Testis (tissue), 3 donors: Measurements from ENCODE around the gene ANAPC2. TPM values are rescaled to one million over a fixed set of nuclear protein-coding genes. Genes with fewer than 3 reads are reported as not detected.

Experiments used
- DNase-seq: peaks from one replicate; pipeline ENCODE4 v3.0.0-alpha.2; 2019
- H3K27ac ChIP-seq, 2 donors: fragments of 200-600 bp; sonication (generic); one replicate each; pipeline ENCODE4 v1.5.1; 2019
- H3K27me3 ChIP-seq: fragments of 200-600 bp; sonication (generic); one replicate; pipeline ENCODE4 v1.5.1; 2019
- H3K36me3 ChIP-seq: fragments of 200-600 bp; sonication (generic); one replicate; pipeline ENCODE4 v1.5.1; 2017; ENCODE audit warnings: low read depth; ENCODE audit errors: missing control alignments
- H3K4me1 ChIP-seq: fragments of 200-600 bp; sonication (generic); one replicate; pipeline ENCODE4 v1.5.1; 2019
- H3K4me3 ChIP-seq, 2 donors: fragments of 200-600 bp; sonication (generic); one replicate each; pipeline ENCODE4 v1.5.1; 2017 to 2019
- H3K9me3 ChIP-seq: fragments of 200-600 bp; sonication (generic); one replicate; pipeline ENCODE4 v1.5.1; 2017
- POLR2A ChIP-seq: fragments of 450-650 bp; IDR thresholded peaks from one replicate; pipeline ENCODE4 v1.6.1; 2017; ENCODE audit warnings: antibody characterized with exemption, mild to moderate bottlenecking, moderate library complexity
- WGBS, 2 donors: methylation state at CpG; one replicate each; pipeline ENCODE4 v1.1.5; 2018; 5-methylcytosine and 5-hydroxymethylcytosine counted together
- intact Hi-C: fragments of 100-400 bp; cut with DNase I; formaldehyde crosslinking; loops from one replicate; pipeline ENCODE4 v1.15.1; 2023; ENCODE audit warnings: low total_unique reads
- polyA plus RNA-seq: library from polyadenylated mRNA; stranded (reverse); fragments of 350-450 nt; fragmentation: Illumina TruSeq; extraction: RNeasy Lipid Tissue Mini Kit (QIAGEN cat#74804); gene quantifications from one replicate; pipeline ENCODE4 v1.2.3, GENCODE V29; 2014; ENCODE audit warnings: low read depth, low replicate concordance; ENCODE audit not compliant: insufficient read depth
- total RNA-seq, 2 donors: library from RNA; depleted of rRNA; stranded (reverse); fragments of >200 nt; gene quantifications; one replicate each; pipeline ENCODE4 v1.2.3, GENCODE V29; 2016
- TF ChIP-seq, protein P1 (sequence below), 3 experiments: fragments of 450-650 bp in 2 of 3; fragments of 200-600 bp in 1 of 3; sonication (generic) in 1 of 3; IDR thresholded peaks; one replicate each; pipeline ENCODE4 v1.5.1; 2016 to 2019; ENCODE audit warnings: antibody characterized with exemption in 3 of 3, mild to moderate bottlenecking in 2 of 3, moderate library complexity in 1 of 3

ANAPC2 gene
- total and polyA plus RNA-seq, 3 donors from 2014 or later, result 80.6 to 98.5 (median 91.0) TPM

DNA sequence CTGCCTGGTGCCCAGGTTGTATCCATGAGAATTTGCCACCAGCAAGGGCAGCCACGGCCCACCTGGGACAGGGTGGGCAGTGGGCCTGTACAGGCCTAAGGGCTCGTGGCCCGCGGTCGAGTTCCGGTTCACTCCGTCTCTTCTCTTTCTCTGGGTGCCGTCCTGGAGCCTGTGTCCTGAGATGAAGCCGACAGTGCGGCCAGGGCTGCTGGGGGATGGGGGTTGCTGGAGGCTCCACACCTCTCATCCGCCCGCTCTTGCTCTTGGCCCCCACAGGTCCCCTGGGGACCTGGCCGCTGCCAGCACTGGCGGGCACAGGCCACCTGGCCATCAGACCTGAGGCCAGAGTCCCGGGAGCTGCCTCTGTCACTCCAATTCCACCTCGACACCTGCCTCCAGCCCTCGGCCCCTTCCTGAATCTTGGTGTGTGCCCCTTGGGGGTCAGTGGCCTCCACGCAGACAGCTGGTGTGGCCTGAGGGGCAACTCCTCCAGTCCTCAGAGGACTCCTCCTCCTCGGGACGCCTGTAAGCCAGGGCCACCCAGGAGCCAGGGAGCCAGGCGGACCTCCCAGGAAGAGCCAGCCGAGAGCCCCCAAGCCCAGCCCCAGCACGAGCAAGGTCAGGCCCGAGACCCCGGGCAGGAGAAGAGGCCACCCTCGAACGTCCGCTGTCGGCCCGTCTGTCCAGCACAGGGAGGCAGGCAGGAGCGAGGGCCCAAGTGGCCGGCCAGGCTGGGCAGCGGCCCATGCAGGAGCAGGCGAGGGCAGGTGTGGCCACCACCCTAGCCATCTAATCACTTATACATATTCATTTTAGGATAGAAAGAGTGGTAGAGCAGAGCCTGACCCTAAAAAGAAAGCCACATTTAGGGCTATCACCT is 23.8 kb downstream of the ANAPC2 start:
- DNase-seq, result no peak
- TF ChIP-seq POLR2A, result no peak
- TF ChIP-seq, protein P1, sequence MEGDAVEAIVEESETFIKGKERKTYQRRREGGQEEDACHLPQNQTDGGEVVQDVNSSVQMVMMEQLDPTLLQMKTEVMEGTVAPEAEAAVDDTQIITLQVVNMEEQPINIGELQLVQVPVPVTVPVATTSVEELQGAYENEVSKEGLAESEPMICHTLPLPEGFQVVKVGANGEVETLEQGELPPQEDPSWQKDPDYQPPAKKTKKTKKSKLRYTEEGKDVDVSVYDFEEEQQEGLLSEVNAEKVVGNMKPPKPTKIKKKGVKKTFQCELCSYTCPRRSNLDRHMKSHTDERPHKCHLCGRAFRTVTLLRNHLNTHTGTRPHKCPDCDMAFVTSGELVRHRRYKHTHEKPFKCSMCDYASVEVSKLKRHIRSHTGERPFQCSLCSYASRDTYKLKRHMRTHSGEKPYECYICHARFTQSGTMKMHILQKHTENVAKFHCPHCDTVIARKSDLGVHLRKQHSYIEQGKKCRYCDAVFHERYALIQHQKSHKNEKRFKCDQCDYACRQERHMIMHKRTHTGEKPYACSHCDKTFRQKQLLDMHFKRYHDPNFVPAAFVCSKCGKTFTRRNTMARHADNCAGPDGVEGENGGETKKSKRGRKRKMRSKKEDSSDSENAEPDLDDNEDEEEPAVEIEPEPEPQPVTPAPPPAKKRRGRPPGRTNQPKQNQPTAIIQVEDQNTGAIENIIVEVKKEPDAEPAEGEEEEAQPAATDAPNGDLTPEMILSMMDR (IDR thresholded peaks at IDR 0.05), result no peak
- Histone ChIP-seq H3K27me3 (no peaks in the 10 kb centered on the region), H3K9me3 (no peaks in the 10 kb centered on the region), H3K27ac (no peak overlapping the region), H3K4me3 (no peak overlapping the region), H3K36me3 (no peaks in the 10 kb centered on the region), H3K4me1 (peaks cover 21% of the 10 kb centered on the region)
- intact Hi-C loops, result no loop called here
- 67 to 80% methylated on average over 2 to 34 of the region's 34 CpGs for WGBS, 2 donors

DNA sequence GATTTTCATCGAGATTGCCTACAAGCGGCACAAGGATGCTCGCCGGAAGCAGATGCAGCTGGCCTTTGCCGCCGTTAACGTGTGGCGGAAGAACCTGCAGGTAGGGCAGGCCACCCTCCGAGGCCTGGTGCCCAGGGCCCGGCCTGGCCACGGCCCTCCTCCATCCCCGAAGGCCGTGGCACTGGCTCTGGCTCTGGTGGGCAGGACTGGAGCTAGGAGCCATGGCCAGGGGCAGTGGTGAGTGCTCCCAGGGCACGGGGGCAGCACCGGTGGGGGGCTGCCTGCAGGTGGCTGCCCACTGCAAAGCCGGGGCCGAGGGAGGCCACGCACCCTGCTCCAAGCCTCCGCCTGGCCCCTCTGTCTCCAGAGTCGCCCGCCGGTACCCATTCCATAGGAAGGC is 24.6 kb downstream of the ANAPC2 start:
- WGBS, 2 donors, result 71 to 79% methylated on average over 6 to 22 of the region's 22 CpGs
- TF ChIP-seq POLR2A, result no peak
- TF ChIP-seq, protein P1 (IDR thresholded peaks at IDR 0.05), result no peak
- Histone ChIP-seq H3K4me3 (no peak overlapping the region), H3K27ac (no peak overlapping the region), H3K36me3 (no peaks in the 10 kb centered on the region), H3K4me1 (peaks cover 21% of the 10 kb centered on the region), H3K27me3 (no peaks in the 10 kb centered on the region), H3K9me3 (no peaks in the 10 kb centered on the region)
- DNase-seq, result no peak
- intact Hi-C loops, result no loop called here

DNA sequence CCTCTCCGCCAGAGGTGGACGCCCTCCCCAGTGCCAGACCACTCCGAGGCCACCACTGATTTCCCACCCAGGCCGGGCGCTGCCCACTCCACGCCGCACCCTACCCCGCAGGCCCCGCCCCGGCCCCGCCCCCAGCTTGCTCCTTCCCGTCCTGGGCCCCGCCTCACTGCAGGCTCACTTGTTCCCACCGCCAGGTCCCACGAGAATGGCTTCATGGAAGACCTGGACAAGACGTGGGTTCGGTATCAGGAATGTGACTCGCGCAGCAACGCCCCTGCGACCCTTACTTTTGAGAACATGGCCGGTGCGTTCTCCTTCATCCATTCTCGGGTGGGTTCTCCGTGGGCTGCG is 25.0 kb downstream of the ANAPC2 start:
- no peaks in the 10 kb centered on the region for H3K27me3 ChIP-seq

DNA sequence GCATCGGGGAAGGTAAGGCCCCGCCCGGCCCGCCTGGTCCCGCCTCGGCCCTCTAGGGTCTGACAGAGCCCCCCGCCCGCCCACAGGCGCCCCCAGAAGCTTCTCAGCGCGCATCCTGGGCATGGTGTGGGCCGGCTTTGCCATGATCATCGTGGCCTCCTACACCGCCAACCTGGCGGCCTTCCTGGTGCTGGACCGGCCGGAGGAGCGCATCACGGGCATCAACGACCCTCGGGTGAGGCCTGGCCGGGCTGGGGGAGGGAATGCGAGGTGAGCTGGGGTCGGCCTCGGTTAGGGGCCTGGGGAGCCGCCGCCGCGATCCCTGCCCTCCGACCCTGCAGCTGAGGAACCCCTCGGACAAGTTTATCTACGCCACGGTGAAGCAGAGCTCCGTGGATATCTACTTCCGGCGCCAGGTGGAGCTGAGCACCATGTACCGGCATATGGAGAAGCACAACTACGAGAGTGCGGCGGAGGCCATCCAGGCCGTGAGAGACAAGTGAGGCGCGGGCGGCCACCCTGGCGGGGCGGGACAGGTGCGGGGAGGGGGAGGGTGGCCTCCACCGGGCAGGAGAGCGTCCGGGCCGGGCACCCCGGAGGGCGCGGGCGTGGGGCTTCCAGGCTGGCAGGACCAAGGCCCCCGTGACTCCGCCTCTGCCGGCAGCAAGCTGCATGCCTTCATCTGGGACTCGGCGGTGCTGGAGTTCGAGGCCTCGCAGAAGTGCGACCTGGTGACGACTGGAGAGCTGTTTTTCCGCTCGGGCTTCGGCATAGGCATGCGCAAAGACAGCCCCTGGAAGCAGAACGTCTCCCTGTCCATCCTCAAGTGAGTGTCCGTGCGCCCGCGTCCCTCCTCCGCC is 25.6 kb downstream of the ANAPC2 start:
- no peak for TF ChIP-seq POLR2A
- TF ChIP-seq, protein P1 (IDR thresholded peaks at IDR 0.05), result no peak
- H3K4me1 ChIP-seq, result peaks cover 13% of the 10 kb centered on the region
- peak overlapping the region in 1 of 2 donors; percentile 24 for H3K4me3 ChIP-seq
- WGBS, 2 donors, result 5 to 6% methylated on average over 7 to 56 of the region's 74 CpGs
- DNase-seq, result peak; percentile 50
- intact Hi-C loops, result no loop called here
- H3K9me3 ChIP-seq, result no peaks in the 10 kb centered on the region
- H3K27ac ChIP-seq, result no peak overlapping the region
- no peaks in the 10 kb centered on the region for H3K36me3 ChIP-seq
- H3K27me3 ChIP-seq, result no peaks in the 10 kb centered on the region

More for the DNA sequence above, 25.0 kb downstream of the ANAPC2 start:
- no peak overlapping the region for H3K27ac ChIP-seq
- H3K36me3 ChIP-seq, result no peaks in the 10 kb centered on the region
- DNase-seq, result no peak
- whole genome bisulfite sequencing, 2 donors, result 11 to 25% methylated on average over 15 to 25 of the region's 26 CpGs
- H3K4me1 ChIP-seq, result peaks cover 19% of the 10 kb centered on the region
- intact Hi-C loops, result no loop called here
- H3K4me3 ChIP-seq, result peak overlapping the region in 1 of 2 donors; percentile 24
- TF ChIP-seq POLR2A, result no peak
- TF ChIP-seq, protein P1 (IDR thresholded peaks at IDR 0.05), result no peak
- H3K9me3 ChIP-seq, result no peaks in the 10 kb centered on the region
